Right cardiac atrium (tissue), 5 donors: ENCODE measurements around the gene FNDC10. TPM values are rescaled to one million over a fixed set of nuclear protein-coding genes. Genes with fewer than 3 reads are reported as not detected.
A peak's percentile ranks its signal among the peaks of the same experiment; 100 is the strongest.
"Not testable (repeated sequence)": the region's sequence is repeated elsewhere in the genome, so short reads cannot be mapped to it uniquely, and the experiment has no call there.

ENCODE experiments used
- ATAC-seq, 2 donors: fragments of 200-7000 bp; cut with Tn5 transposase; one replicate each; pipeline versions ENCODE4 v1.8.0 to v1.9.1; 2020; ENCODE audit warnings: moderate library complexity in 2 of 2, mild to moderate bottlenecking in 1 of 2
- DNase-seq, 3 donors: peaks; one replicate each; pipeline ENCODE4 v3.0.0-alpha.2; 2020
- H3K27ac ChIP-seq: one replicate; pipeline ENCODE4 v1.5.1; 2013; ENCODE audit warnings: mild to moderate bottlenecking, low read length, control low read depth, moderate library complexity
- H3K27me3 ChIP-seq: one replicate; pipeline ENCODE4 v1.6.1; 2013; ENCODE audit not compliant: control insufficient read depth, insufficient read depth
- H3K4me1 ChIP-seq: one replicate; pipeline ENCODE4 v1.6.1; 2013; ENCODE audit warnings: low read length; ENCODE audit not compliant: control insufficient read depth, insufficient read depth
- H3K4me3 ChIP-seq: one replicate; pipeline ENCODE4 v1.5.1; 2013; ENCODE audit warnings: low read length, control low read depth
- H3K9me3 ChIP-seq: one replicate; pipeline ENCODE4 v1.6.1; 2013; ENCODE audit warnings: low read length; ENCODE audit not compliant: control insufficient read depth
- WGBS: extraction: QIAGEN DNeasy Blood & Tissue Kit; methylation state at CpG from one replicate; pipeline ENCODE4 v1.1.7; 2013; 5-methylcytosine and 5-hydroxymethylcytosine counted together
- intact Hi-C, 4 donors: fragments of 100-400 bp; cut with DNase I; formaldehyde crosslinking; loops; one replicate each; pipeline versions ENCODE4 v1.11.0 to v1.14.0; 2022 to 2023
- long read RNA-seq, 4 donors: library from polyadenylated mRNA; unstranded; transcript quantifications; one replicate each; pipeline ENCODE4 v2.0.0, GENCODE V29; 2020 to 2021
- polyA plus RNA-seq: library from polyadenylated mRNA; stranded (reverse); fragments of 200-250 nt; gene quantifications from one replicate; pipeline ENCODE4 v1.2.3, GENCODE V29; 2013
- total RNA-seq, 4 donors: library from RNA; stranded (reverse); fragmentation: NEBNext Ultra II Directional; extraction: Animal tissue kit (Norgen Biotek cat#: 25700); gene quantifications; one replicate each; pipeline ENCODE4 v1.2.1, GENCODE V29; 2021
- donor health status: healthy with polysubstance abuse.
- donor health status: DM: no; HTN: yes; CAD: no.
- donor health status: DM: no; HTN: no; CAD: no.
- donor health status: DM: no; HTN: yes; CAD: no; lungs with severe emphysema.
- donor health status: DM: yes; HTN: yes; CAD: no.

Gene FNDC10
- total RNA-seq (under 1 TPM; 0.47 to 0.97 (median 0.80) TPM), polyA plus RNA-seq (0.68 TPM)
- long read RNA-seq, donor 1, partial matches to known transcripts = 0 of 4 reads
- long read RNA-seq, donor 1, other reads (novel, unspliced or antisense) = 0 of 4 reads
- long read RNA-seq, donor 2, partial matches to known transcripts = 0 of 4 reads
- long read RNA-seq, donor 2, other reads (novel, unspliced or antisense) = 0 of 4 reads
- long read RNA-seq, donor 3, partial matches to known transcripts = 0 of 1 reads
- long read RNA-seq, donor 3, other reads (novel, unspliced or antisense) = 0 of 1 reads
- long read RNA-seq, donor 4, partial matches to known transcripts = 0 of 1 reads
- long read RNA-seq, donor 4, other reads (novel, unspliced or antisense) = 0 of 1 reads

DNA sequence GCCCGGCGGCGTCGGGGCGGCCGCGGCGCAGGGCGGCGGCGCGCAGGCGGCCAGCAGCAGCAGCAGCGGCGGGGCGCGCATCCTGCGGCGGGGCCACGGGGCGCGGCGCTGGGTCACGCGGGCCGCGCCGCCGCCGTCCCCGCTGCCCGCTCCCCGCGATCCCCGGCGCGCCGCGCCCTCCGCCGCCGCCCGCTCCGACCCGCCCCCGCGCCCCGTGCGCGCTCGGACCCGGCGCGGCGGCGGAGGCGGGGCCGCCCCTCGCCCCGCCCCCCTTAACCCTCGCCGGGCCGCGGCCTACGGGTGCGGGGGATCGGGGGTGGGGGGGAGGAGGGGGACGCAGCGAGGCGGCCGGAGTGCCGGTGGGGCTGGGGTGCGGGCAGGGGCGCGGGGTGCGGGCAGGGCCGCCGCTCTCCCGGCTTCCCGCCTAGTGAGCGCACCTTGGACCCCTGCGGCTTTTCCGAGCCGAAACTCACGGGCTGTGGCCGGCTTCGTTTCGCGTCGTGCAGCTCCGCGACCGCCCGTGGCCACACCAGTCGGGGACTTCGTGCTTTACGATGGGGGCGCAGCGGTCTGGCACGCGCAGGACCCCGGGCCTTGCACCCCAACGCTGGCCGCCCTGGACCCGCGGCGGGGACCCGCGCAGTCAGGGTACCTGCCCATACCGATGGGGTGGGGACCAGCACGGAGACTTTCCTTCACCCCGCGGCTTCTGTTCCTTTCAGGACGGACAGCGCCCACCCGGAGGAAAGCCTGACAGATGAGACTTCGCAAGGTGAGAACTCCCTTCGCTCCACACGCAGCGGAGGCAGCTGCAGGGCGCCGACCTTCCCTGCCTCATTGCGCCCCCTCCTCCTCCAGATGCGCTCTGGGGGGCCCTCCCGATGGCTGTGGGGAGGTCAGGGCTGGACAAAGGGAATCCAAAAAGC lies at the start of gene FNDC10:
Gene FNDC10, minus strand, starts transcription at position 201 of the 926 bp plus-strand sequence. Its CDS starts 120 bp downstream, at position 81.
- Histone ChIP-seq H3K27me3 (no peaks in the 10 kb centered on the region), H3K27ac (no peak within 1 kb of the TSS), H3K9me3 (no peaks in the 10 kb centered on the region), H3K4me3 (peak within 1 kb of the TSS; percentile 52), H3K4me1 (no peaks in the 10 kb centered on the region)
- WGBS = 3% methylated on average over 125 of the region's 125 CpGs
- DNase-seq = no peak
- ATAC-seq = no peak
- intact Hi-C loops = no loop called here

GRCh38 chr1:1648265-1648664 lies 48.3 kb upstream of the FNDC10 start:
- H3K4me3 ChIP-seq, H3K27me3 ChIP-seq, intact Hi-C loops, H3K9me3 ChIP-seq, H3K4me1 ChIP-seq, H3K27ac ChIP-seq: not testable (repeated sequence)
- DNase-seq (peak in 1 of 3 donors; percentile 7), ATAC-seq (peak; percentile 26 to 61)
- 78% methylated on average over 11 of the region's 11 CpGs for WGBS

DNA sequence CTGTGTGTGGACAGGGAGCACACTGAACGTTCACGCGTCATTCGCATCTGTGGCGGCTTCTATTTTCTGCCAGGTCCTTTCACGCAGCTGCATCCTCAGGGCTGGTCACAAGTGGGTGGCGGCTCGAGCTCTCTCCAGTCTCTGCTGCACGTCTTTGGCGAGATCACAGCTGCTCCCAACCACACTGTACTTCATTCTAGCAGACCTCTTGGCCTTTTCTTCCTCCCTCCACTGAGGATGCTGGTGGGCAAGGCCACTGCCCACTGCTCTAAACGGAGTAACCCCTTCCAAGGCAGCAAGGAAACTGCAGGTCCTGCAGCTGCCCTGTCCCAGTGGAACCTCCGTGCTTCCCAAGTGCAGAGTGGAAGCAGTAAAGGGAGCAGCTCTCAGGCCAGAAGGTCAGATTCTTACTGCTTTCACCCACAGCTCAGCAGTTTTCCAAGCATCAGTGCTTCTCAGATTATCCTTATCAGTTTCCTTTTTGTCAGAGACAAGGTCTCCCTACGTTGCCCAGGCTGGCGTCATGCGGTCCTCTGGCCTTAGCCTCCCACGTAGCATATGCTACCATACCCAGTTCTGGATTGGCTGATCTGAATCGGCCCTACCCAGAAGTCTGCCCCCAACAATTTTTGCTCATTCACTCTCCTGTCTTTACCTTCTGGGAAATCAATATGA lies 47.8 kb upstream of the FNDC10 start:
- H3K27me3 ChIP-seq, H3K4me3 ChIP-seq, H3K9me3 ChIP-seq, H3K4me1 ChIP-seq, intact Hi-C loops, H3K27ac ChIP-seq: not testable (repeated sequence)
- ATAC-seq = peak; percentile 45 to 49
- WGBS = 80% methylated on average over 17 of the region's 17 CpGs
- peak in 1 of 3 donors; percentile 41 for DNase-seq

- ATAC-seq, DNase-seq: not testable (repeated sequence)
- WGBS = 74% methylated on average over 5 of the region's 5 CpGs
Observed at GRCh38 chr1:1646326-1646725, 46.4 kb upstream of the FNDC10 start.

GRCh38 chr1:1640711-1641461 lies 41.0 kb upstream of the FNDC10 start:
- H3K4me3 ChIP-seq, H3K27me3 ChIP-seq, H3K9me3 ChIP-seq, H3K27ac ChIP-seq, H3K4me1 ChIP-seq, intact Hi-C loops: not testable (repeated sequence)
- WGBS = 95% methylated on average over 33 of the region's 38 CpGs
- DNase-seq = peak in 1 of 3 donors; percentile 32
- peak in 1 of 2 donors; percentile 5 for ATAC-seq

More at GRCh38 chr1:1646326-1646725, 46.4 kb upstream of the FNDC10 start:
- H3K27ac ChIP-seq, H3K9me3 ChIP-seq, intact Hi-C loops, H3K4me3 ChIP-seq, H3K27me3 ChIP-seq, H3K4me1 ChIP-seq: not testable (repeated sequence)

DNA sequence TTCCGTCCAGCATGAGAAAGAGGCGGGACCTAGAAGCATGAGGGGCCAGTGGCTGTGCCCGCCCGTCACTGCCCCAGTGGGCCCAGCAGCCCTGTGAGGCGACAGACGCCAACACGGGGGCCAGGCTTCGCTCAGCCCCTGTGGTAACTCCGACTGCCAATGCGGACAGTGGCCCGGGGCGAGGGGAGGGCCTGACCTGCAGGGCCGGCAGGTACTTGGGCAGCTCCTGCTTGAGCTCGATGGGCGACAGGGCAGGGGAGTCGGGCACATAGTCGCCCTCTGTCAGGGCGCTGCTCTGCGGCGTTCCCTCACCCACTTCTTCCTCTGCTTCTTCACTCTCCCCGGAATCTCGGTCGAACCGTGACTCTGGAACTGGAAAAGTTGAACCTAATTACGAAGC lies 40.1 kb upstream of the FNDC10 start:
- H3K27ac ChIP-seq, ATAC-seq, H3K4me1 ChIP-seq, H3K27me3 ChIP-seq, H3K9me3 ChIP-seq, intact Hi-C loops, H3K4me3 ChIP-seq: not testable (repeated sequence)
- WGBS = 95% methylated on average over 18 of the region's 25 CpGs
- peak in 2 of 3 donors; percentile 16 to 37 for DNase-seq

GRCh38 chr1:1639368-1639767 lies 39.4 kb upstream of the FNDC10 start:
- H3K4me3 ChIP-seq, H3K27ac ChIP-seq, H3K9me3 ChIP-seq, H3K27me3 ChIP-seq, intact Hi-C loops, ATAC-seq, H3K4me1 ChIP-seq: not testable (repeated sequence)
- peak in 1 of 3 donors; percentile 5 for DNase-seq
- WGBS = 91% methylated on average over 16 of the region's 16 CpGs

DNA sequence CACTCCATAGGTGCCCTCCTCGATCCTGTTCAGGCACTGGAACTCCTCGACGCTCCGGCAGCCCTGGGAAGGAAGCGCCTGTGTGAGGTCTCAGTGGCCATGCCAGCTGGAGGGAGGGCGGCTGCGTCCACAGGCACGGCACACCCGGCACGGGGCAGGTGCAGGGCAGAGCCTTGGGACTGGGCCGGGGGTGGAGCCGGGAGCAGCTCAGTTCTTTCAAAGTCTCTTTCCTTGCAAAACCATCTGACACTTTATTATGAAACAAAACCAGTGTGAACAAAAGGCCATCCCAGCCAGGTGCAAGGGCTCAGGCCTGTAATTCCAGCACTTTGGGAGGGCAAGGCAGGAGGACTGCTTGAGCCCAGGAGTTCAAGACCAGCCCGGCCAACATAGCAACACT lies 38.6 kb upstream of the FNDC10 start:
- WGBS = 90% methylated on average over 9 of the region's 13 CpGs
- H3K4me3 ChIP-seq, H3K27ac ChIP-seq, ATAC-seq, H3K4me1 ChIP-seq, intact Hi-C loops, H3K27me3 ChIP-seq, H3K9me3 ChIP-seq: not testable (repeated sequence)
- DNase-seq = peak in 2 of 3 donors; percentile 11 to 49

- peak in 2 of 3 donors; percentile 7 to 27 for DNase-seq
- H3K4me3 ChIP-seq, ATAC-seq, H3K9me3 ChIP-seq, H3K27ac ChIP-seq, H3K27me3 ChIP-seq, H3K4me1 ChIP-seq, intact Hi-C loops: not testable (repeated sequence)
- WGBS = 92% methylated on average over 14 of the region's 14 CpGs
Observed at GRCh38 chr1:1637479-1637875, 37.5 kb upstream of the FNDC10 start.
